PC-3 (cell line): ENCODE measurements around the gene RABGAP1L. TPM values are rescaled to one million over a fixed set of nuclear protein-coding genes. Genes with fewer than 3 reads are reported as not detected.

Source experiments
- ATAC-seq: fragments of 200-7000 bp; cut with Tn5 transposase; 2 replicates; pipeline ENCODE4 v1.9.1; 2020; ENCODE audit warnings: mild to moderate bottlenecking, moderate library complexity
- BruUV-seq: library from RNA; stranded (reverse); fragments of 400-500 nt; replicated peaks from 2 replicates; lab custom pipeline; 2021; lab: Mats Ljungman, UMichigan
- CTCF ChIA-PET: fragments of 300-600 bp; sonication (Branson Sonifier 250); formaldehyde crosslinking; loops from one replicate; lab custom pipeline; 2022; ENCODE audit warnings: antibody characterized with exemption; lab: Charles Lee
- POLR2A ChIA-PET: fragments of 300-600 bp; sonication (Branson Sonifier 250); formaldehyde crosslinking; loops from one replicate; lab custom pipeline; 2022; ENCODE audit warnings: antibody characterized with exemption; ENCODE audit not compliant: unreplicated experiment; lab: Charles Lee
- DNase-seq: peaks from one replicate; pipeline ENCODE4 v3.0.0-alpha.2; 2015
- H2AFZ ChIP-seq: fragments of 300-600 bp; sonication (generic); 2 replicates; pipeline ENCODE4 v1.6.0; 2016; ENCODE audit warnings: antibody characterized with exemption, low read length
- H3F3A ChIP-seq: fragments of 300-600 bp; sonication (generic); one replicate; pipeline ENCODE4 v1.6.0; 2017; ENCODE audit warnings: antibody characterized with exemption, low read length, control low read depth, mild to moderate bottlenecking; ENCODE audit not compliant: unreplicated experiment
- H3K27ac ChIP-seq: fragments of 300-600 bp; sonication (generic); 2 replicates; pipeline ENCODE4 v1.5.1; 2016; ENCODE audit warnings: mild to moderate bottlenecking, low read length
- H3K27me3 ChIP-seq: fragments of 300-600 bp; sonication (generic); 2 replicates; pipeline ENCODE4 v1.6.1; 2016; ENCODE audit warnings: low read length, mixed read lengths
- H3K36me3 ChIP-seq: fragments of 300-600 bp; sonication (generic); 2 replicates; pipeline ENCODE4 v1.6.1; 2016; ENCODE audit warnings: low read depth, mixed run types, low read length, mixed read lengths
- H3K4me1 ChIP-seq: fragments of 300-600 bp; sonication (generic); 2 replicates; pipeline ENCODE4 v1.5.1; 2016; ENCODE audit warnings: low read length; ENCODE audit not compliant: insufficient read depth
- H3K4me2 ChIP-seq: fragments of 300-600 bp; sonication (generic); 2 replicates; pipeline ENCODE4 v1.6.0; 2016; ENCODE audit warnings: low read length
- H3K4me3 ChIP-seq: fragments of 300-600 bp; sonication (generic); 2 replicates; pipeline ENCODE4 v1.5.1; 2016; ENCODE audit warnings: mild to moderate bottlenecking, low read length, mixed read lengths
- H3K79me2 ChIP-seq: fragments of 300-600 bp; sonication (generic); 2 replicates; pipeline ENCODE4 v1.6.1; 2017; ENCODE audit warnings: low read length, mixed read lengths
- H3K9ac ChIP-seq: fragments of 300-600 bp; sonication (generic); 2 replicates; pipeline ENCODE4 v1.6.0; 2016; ENCODE audit warnings: mild to moderate bottlenecking, low read length
- H3K9me2 ChIP-seq: fragments of 300-600 bp; sonication (generic); replicated peaks from 2 replicates; pipeline ENCODE4 v1.6.1; 2016; ENCODE audit warnings: mixed run types, low read length, mixed read lengths
- H3K9me3 ChIP-seq: fragments of 300-600 bp; sonication (generic); 2 replicates; pipeline ENCODE4 v1.6.1; 2016; ENCODE audit warnings: low read length, mixed read lengths
- H4K20me1 ChIP-seq: fragments of 300-600 bp; sonication (generic); 2 replicates; pipeline ENCODE4 v1.6.1; 2016; ENCODE audit warnings: low read length, mixed read lengths
- EZH2 ChIP-seq: fragments of 300-600 bp; sonication (generic); IDR thresholded peaks from one replicate; pipeline ENCODE4 v1.6.1; 2017; ENCODE audit warnings: antibody characterized with exemption, mild to moderate bottlenecking, low read length; ENCODE audit not compliant: unreplicated experiment
- EZH2phosphoT487 ChIP-seq: fragments of 300-600 bp; sonication (generic); IDR thresholded peaks from 2 replicates; pipeline ENCODE4 v1.6.1; 2018; ENCODE audit warnings: mild to moderate bottlenecking, antibody characterized with exemption, low read length, borderline replicate concordance
- intact Hi-C: fragments of 100-400 bp; cut with micrococcal nuclease; formaldehyde crosslinking; loops from 2 replicates; pipeline ENCODE4 v1.9.0; 2023
- total RNA-seq: library from RNA; depleted of rRNA; stranded (reverse); fragments of >200 nt; gene quantifications from 2 replicates; pipeline ENCODE4 v1.2.3, GENCODE V29; 2014
- TF ChIP-seq, protein P1 (sequence below): fragments of 300-600 bp; sonication (generic); conservative IDR thresholded peaks from 2 replicates; pipeline ENCODE4 v1.5.1; 2017; ENCODE audit warnings: antibody characterized with exemption, low read depth, mild to moderate bottlenecking, low read length

Gene RABGAP1L
- total RNA-seq, 1 experiment from 2014 or later: 24.4 TPM

DNA sequence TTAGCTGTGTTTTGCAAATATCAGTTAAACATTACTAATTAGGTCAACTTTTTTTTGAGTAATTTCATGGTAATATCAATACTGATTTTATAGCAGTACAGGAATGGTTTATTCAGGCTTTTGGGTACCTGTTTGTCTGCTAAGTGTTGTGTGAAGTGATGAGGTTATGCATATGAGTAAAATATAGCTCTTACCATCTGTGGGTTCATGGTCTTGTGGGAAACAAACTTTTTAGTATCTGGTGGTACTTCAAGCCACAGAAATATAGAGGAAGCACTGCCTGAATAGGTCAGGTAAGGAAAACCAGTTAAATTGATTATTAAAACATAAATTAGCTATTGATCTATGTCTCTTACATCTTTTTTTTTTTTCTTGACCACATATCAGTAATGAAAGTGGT lies 113.9 kb downstream of the RABGAP1L start:
- Histone ChIP-seq H3K4me1 (no peaks in the 10 kb centered on the region), H3K9me2 (no peaks in the 10 kb centered on the region), H3K4me3 (no peak overlapping the region), H3K79me2 (no peaks in the 10 kb centered on the region), H4K20me1 (no peaks in the 10 kb centered on the region), H3K9ac (no peak overlapping the region), H3K36me3 (no peaks in the 10 kb centered on the region), H2AFZ (no peak overlapping the region), H3K9me3 (no peaks in the 10 kb centered on the region), H3K4me2 (no peak overlapping the region), H3K27ac (no peak overlapping the region), H3F3A (no peaks in the 10 kb centered on the region), H3K27me3 (no peaks in the 10 kb centered on the region)
- ChIA-PET CTCF (no interaction called here), POLR2A (no interaction called here)
- ATAC-seq (no peak), DNase-seq (no peak)
- BruUV-seq: no TSS peak
- intact Hi-C loops: loop anchor here (10.0 kb wide), 1 partner anchor 142 kb away; no protein-coding TSS in a partner anchor
- TF ChIP-seq, protein P1, sequence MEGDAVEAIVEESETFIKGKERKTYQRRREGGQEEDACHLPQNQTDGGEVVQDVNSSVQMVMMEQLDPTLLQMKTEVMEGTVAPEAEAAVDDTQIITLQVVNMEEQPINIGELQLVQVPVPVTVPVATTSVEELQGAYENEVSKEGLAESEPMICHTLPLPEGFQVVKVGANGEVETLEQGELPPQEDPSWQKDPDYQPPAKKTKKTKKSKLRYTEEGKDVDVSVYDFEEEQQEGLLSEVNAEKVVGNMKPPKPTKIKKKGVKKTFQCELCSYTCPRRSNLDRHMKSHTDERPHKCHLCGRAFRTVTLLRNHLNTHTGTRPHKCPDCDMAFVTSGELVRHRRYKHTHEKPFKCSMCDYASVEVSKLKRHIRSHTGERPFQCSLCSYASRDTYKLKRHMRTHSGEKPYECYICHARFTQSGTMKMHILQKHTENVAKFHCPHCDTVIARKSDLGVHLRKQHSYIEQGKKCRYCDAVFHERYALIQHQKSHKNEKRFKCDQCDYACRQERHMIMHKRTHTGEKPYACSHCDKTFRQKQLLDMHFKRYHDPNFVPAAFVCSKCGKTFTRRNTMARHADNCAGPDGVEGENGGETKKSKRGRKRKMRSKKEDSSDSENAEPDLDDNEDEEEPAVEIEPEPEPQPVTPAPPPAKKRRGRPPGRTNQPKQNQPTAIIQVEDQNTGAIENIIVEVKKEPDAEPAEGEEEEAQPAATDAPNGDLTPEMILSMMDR: no peak
- TF ChIP-seq EZH2 (no peak), EZH2phosphoT487 (no peak)

DNA sequence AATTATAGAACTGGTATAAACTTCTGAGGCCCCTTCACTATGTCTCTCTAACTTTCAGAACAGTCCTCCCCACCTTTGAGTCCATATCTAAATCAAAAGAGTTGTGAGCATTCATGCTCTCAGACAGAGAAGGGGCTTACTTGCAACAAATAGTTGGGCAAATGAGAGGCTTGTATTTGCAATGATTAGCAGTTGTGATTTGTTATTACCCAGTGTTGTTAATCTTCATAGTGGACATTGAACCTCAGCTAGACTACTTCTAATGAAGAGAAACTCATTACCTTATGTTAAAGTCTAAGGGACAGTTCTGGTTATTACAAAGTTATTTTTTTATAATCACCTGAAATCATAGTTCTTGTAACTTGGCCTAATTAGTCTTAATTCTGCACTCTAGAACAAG lies 114.5 kb downstream of the RABGAP1L start:
- ATAC-seq (no peak), DNase-seq (no peak)
- intact Hi-C loops: loop anchor here (10.0 kb wide), 1 partner anchor 141 kb away; no protein-coding TSS in a partner anchor
- no peaks in the 10 kb centered on the region for H3K79me2 ChIP-seq
- H3K4me2 ChIP-seq: no peak overlapping the region
- no peak overlapping the region for H2AFZ ChIP-seq
- no peaks in the 10 kb centered on the region for H3K36me3 ChIP-seq
- BruUV-seq: no TSS peak
- H3F3A ChIP-seq: no peaks in the 10 kb centered on the region
- CTCF ChIA-PET: no interaction called here
- H3K9me3 ChIP-seq: no peaks in the 10 kb centered on the region
- H3K9ac ChIP-seq: no peak overlapping the region
- H3K9me2 ChIP-seq: no peaks in the 10 kb centered on the region
- H4K20me1 ChIP-seq: no peaks in the 10 kb centered on the region
- POLR2A ChIA-PET: no interaction called here
- no peak overlapping the region for H3K4me3 ChIP-seq
- H3K4me1 ChIP-seq: no peaks in the 10 kb centered on the region
- no peaks in the 10 kb centered on the region for H3K27me3 ChIP-seq
- TF ChIP-seq, protein P1: no peak
- TF ChIP-seq EZH2phosphoT487 (no peak), EZH2 (no peak)
- no peak overlapping the region for H3K27ac ChIP-seq

DNA sequence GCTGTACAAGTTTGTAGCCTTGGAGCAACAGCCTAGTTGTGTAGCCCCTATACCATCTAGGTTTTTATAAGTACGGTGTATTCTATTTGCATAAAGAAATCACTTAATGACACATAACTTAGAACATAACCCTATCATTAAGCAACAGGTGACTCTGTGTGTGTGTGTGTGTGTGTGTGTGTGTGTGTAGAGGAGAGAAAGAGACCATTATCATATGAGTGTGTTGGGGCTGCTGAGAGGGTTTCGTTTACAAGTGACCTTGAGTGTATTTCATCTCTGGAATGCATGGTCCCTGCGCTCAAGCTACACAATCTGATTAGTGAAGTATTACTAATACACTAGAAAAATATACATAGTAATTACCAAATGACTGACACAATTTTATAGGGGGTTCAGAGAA lies 115.1 kb downstream of the RABGAP1L start:
- Histone ChIP-seq H3K4me3 (no peak overlapping the region), H3K9ac (no peak overlapping the region), H3K4me1 (no peaks in the 10 kb centered on the region), H3K79me2 (no peaks in the 10 kb centered on the region), H3K9me3 (no peaks in the 10 kb centered on the region), H2AFZ (no peak overlapping the region), H3K36me3 (no peaks in the 10 kb centered on the region), H3K4me2 (no peak overlapping the region), H3K27ac (no peak overlapping the region), H4K20me1 (no peaks in the 10 kb centered on the region), H3K27me3 (no peaks in the 10 kb centered on the region), H3K9me2 (no peaks in the 10 kb centered on the region), H3F3A (no peaks in the 10 kb centered on the region)
- POLR2A ChIA-PET: no interaction called here
- intact Hi-C loops: loop anchor here (10.0 kb wide), 1 partner anchor 140 kb away; no protein-coding TSS in a partner anchor
- CTCF ChIA-PET: no interaction called here
- DNase-seq: no peak
- TF ChIP-seq, protein P1: no peak
- TF ChIP-seq EZH2phosphoT487 (no peak), EZH2 (no peak)
- no peak for ATAC-seq
- no TSS peak for BruUV-seq
